HT1080 (cell line): Measurements from ENCODE around the gene OR2T2. TPM values are rescaled to one million over a fixed set of nuclear protein-coding genes. Genes with fewer than 3 reads are reported as not detected.
"Not testable (repeated sequence)": the region's sequence is repeated elsewhere in the genome, so short reads cannot be mapped to it uniquely, and the experiment has no call there.

ENCODE experiments used
- DNase-seq: peaks from one replicate; pipeline ENCODE4 v3.0.0-alpha.2; 2015; ENCODE audit warnings: low read depth
- total RNA-seq: library from RNA; depleted of rRNA; stranded (reverse); fragments of >200 nt; shearing (Covaris generic); gene quantifications from 2 replicates; pipeline ENCODE4 v1.2.3, GENCODE V29; 2014; rRNA removed

OR2T2 gene
- total RNA-seq, 1 experiment from 2014 or later: not detected

GRCh38 chr1:248449821-248450465, 4.5 kb downstream of the OR2T2 start:
- not testable (repeated sequence) for DNase-seq

GRCh38 chr1:248450466-248451145, 5.2 kb downstream of the OR2T2 start:
- not testable (repeated sequence) for DNase-seq

GRCh38 chr1:248453619-248454018, 8.2 kb downstream of the OR2T2 start:
- not testable (repeated sequence) for DNase-seq

- not testable (repeated sequence) for DNase-seq
These were observed 9.6 kb downstream of the OR2T2 start for GRCh38 chr1:248455045-248455444.

- not testable (repeated sequence) for DNase-seq
These were observed 11.2 kb downstream of the OR2T2 start for GRCh38 chr1:248456635-248457034.

GRCh38 chr1:248459117-248459516, 13.7 kb downstream of the OR2T2 start:
- not testable (repeated sequence) for DNase-seq

GRCh38 chr1:248471154-248471553, 25.7 kb downstream of the OR2T2 start:
- DNase-seq: no peak

- DNase-seq: not testable (repeated sequence)
These were observed 26.7 kb downstream of the OR2T2 start for GRCh38 chr1:248472111-248472510.

GRCh38 chr1:248473051-248473450, 27.6 kb downstream of the OR2T2 start, which contains the start of gene OR2T3:
Gene OR2T3 (plus strand): TSS chr1:248473351. CDS start chr1:248473351, 0 bp downstream.
- not testable (repeated sequence) for DNase-seq

GRCh38 chr1:248475660-248476059, 30.2 kb downstream of the OR2T2 start:
- DNase-seq: not testable (repeated sequence)

GRCh38 chr1:248481686-248482579, 36.5 kb downstream of the OR2T2 start:
- not testable (repeated sequence) for DNase-seq

GRCh38 chr1:248488289-248488688, 42.9 kb downstream of the OR2T2 start, which contains the start of gene OR2T5:
Gene OR2T5 (plus strand): TSS chr1:248488589. CDS start chr1:248488589, 0 bp downstream.
- not testable (repeated sequence) for DNase-seq

GRCh38 chr1:248496661-248497060, 51.2 kb downstream of the OR2T2 start:
- not testable (repeated sequence) for DNase-seq

GRCh38 chr1:248500305-248501035, 55.0 kb downstream of the OR2T2 start:
- not testable (repeated sequence) for DNase-seq

Other genes with a start within 250 kb of the OR2T2 start
- 0.02 TPM in 1 of 2 replicates, not detected in the other for gene OR2M3, start 248.4 kb upstream of the OR2T2 start, total RNA-seq
- gene OR2M4, start 214.2 kb upstream of the OR2T2 start, total RNA-seq: 0.05 and 0.10 TPM in 2 replicates
- gene OR2T33, start 167.7 kb upstream of the OR2T2 start, total RNA-seq: 0.08 TPM in 1 of 2 replicates, not detected in the other
- not detected in 2 replicates for gene OR2T12, start 142.2 kb upstream of the OR2T2 start, total RNA-seq
- gene OR2M7, start 121.1 kb upstream of the OR2T2 start, total RNA-seq: not detected in 2 replicates
- not detected in 2 replicates for gene OR14C36, start 96.9 kb upstream of the OR2T2 start, total RNA-seq
- not detected in 2 replicates for gene OR2T4, start 84.0 kb upstream of the OR2T2 start, total RNA-seq
- not detected in 2 replicates for gene OR2T6, start 69.9 kb upstream of the OR2T2 start, total RNA-seq
- gene OR2T1, start 42.6 kb upstream of the OR2T2 start, total RNA-seq: not detected in 2 replicates
- not detected in 2 replicates for gene OR2T3, start 27.7 kb downstream of the OR2T2 start, total RNA-seq
- gene OR2T5, start 43.0 kb downstream of the OR2T2 start, total RNA-seq: not detected in 2 replicates
- gene OR2G6, start 62.4 kb downstream of the OR2T2 start, total RNA-seq: not detected in 2 replicates
- gene OR2T29, start 117.1 kb downstream of the OR2T2 start, total RNA-seq: not detected in 2 replicates
- not detected in 2 replicates for gene OR2T34, start 129.1 kb downstream of the OR2T2 start, total RNA-seq
- gene OR2T10, start 152.1 kb downstream of the OR2T2 start, total RNA-seq: not detected in 2 replicates
- not detected in 2 replicates for gene OR2T11, start 189.5 kb downstream of the OR2T2 start, total RNA-seq
- gene OR2T35, start 199.6 kb downstream of the OR2T2 start, total RNA-seq: not detected in 2 replicates
- gene OR2T27, start 209.9 kb downstream of the OR2T2 start, total RNA-seq: not detected in 2 replicates